H9 (cell line): ENCODE results near the gene CUEDC1. TPM values are rescaled to one million over a fixed set of nuclear protein-coding genes. Genes with fewer than 3 reads are reported as not detected.

Source experiments
- DNase-seq: peaks from one replicate; pipeline ENCODE4 v3.0.0-alpha.2; 2017
- H2AFZ ChIP-seq: one replicate; pipeline ENCODE4 v1.6.1; 2013; ENCODE audit warnings: mild to moderate bottlenecking, low read length, control low read depth, moderate library complexity
- H2AK5ac ChIP-seq: 2 replicates; pipeline ENCODE4 v1.6.1; 2013; ENCODE audit warnings: low read length, control low read depth, mixed read lengths; ENCODE audit not compliant: insufficient read length
- H2BK120ac ChIP-seq: one replicate; pipeline ENCODE4 v1.6.1; 2013; ENCODE audit warnings: low read depth, mild to moderate bottlenecking, low read length, control low read depth, inconsistent platforms; ENCODE audit not compliant: poor library complexity, severe bottlenecking
- H2BK12ac ChIP-seq: 2 replicates; pipeline ENCODE4 v1.6.1; 2013; ENCODE audit warnings: low read length, control low read depth, mixed read lengths, low read depth; ENCODE audit not compliant: insufficient read length
- H2BK15ac ChIP-seq: 2 replicates; pipeline ENCODE4 v1.6.1; 2013; ENCODE audit warnings: low read depth, low read length, control low read depth
- H2BK20ac ChIP-seq: one replicate; pipeline ENCODE4 v1.6.1; 2013; ENCODE audit warnings: low read depth, mild to moderate bottlenecking, low read length, control low read depth, inconsistent platforms; ENCODE audit not compliant: poor library complexity, severe bottlenecking
- H2BK5ac ChIP-seq: 2 replicates; pipeline ENCODE4 v1.6.1; 2013; ENCODE audit warnings: low read length, control low read depth, mixed read lengths; ENCODE audit not compliant: insufficient read length
- H3K14ac ChIP-seq: 2 replicates; pipeline ENCODE4 v1.6.1; 2013; ENCODE audit warnings: low read length, control low read depth; ENCODE audit not compliant: insufficient read depth
- H3K18ac ChIP-seq: 2 replicates; pipeline ENCODE4 v1.6.1; 2013; ENCODE audit warnings: low read depth, mild to moderate bottlenecking, mixed read lengths, low read length, control low read depth; ENCODE audit not compliant: insufficient read length
- H3K23ac ChIP-seq: 2 replicates; pipeline ENCODE4 v1.6.1; 2013; ENCODE audit warnings: low read length, control low read depth, mixed read lengths, low read depth; ENCODE audit not compliant: insufficient read length
- H3K23me2 ChIP-seq: 2 replicates; pipeline ENCODE4 v1.6.1; 2013; ENCODE audit warnings: low read depth, mild to moderate bottlenecking, mixed read lengths, low read length, control low read depth; ENCODE audit not compliant: insufficient read length, poor library complexity, severe bottlenecking
- H3K27ac ChIP-seq: 2 replicates; pipeline ENCODE4 v1.5.1; 2013; ENCODE audit warnings: low read length, control low read depth, mixed read lengths, low read depth; ENCODE audit not compliant: insufficient read length
- H3K27me3 ChIP-seq: 2 replicates; pipeline ENCODE4 v1.6.1; 2013; ENCODE audit warnings: low read length, control low read depth, inconsistent platforms; ENCODE audit not compliant: insufficient read depth
- H3K4ac ChIP-seq: 2 replicates; pipeline ENCODE4 v1.6.1; 2013; ENCODE audit warnings: low read depth, mild to moderate bottlenecking, control low read depth, inconsistent platforms, low read length, moderate library complexity
- H3K4me1 ChIP-seq: 2 replicates; pipeline ENCODE4 v1.6.1; 2013; ENCODE audit warnings: low read length, control low read depth, inconsistent platforms; ENCODE audit not compliant: insufficient read depth
- H3K4me2 ChIP-seq: 2 replicates; pipeline ENCODE4 v1.6.1; 2013; ENCODE audit warnings: low read length, control low read depth, mixed read lengths; ENCODE audit not compliant: insufficient read length, insufficient read depth
- H3K56ac ChIP-seq: 2 replicates; pipeline ENCODE4 v1.6.1; 2013; ENCODE audit warnings: low read depth, mild to moderate bottlenecking, mixed read lengths, low read length, control low read depth; ENCODE audit not compliant: insufficient read length
- H3K79me1 ChIP-seq: 2 replicates; pipeline ENCODE4 v1.6.1; 2013; ENCODE audit warnings: low read depth, mild to moderate bottlenecking, moderate library complexity, low read length, control low read depth, inconsistent platforms; ENCODE audit not compliant: insufficient read depth, poor library complexity, severe bottlenecking
- H3K79me2 ChIP-seq: 2 replicates; pipeline ENCODE4 v1.6.1; 2013; ENCODE audit warnings: low read length, control low read depth, inconsistent platforms; ENCODE audit not compliant: insufficient read depth
- H3K9ac ChIP-seq: 2 replicates; pipeline ENCODE4 v1.6.1; 2013; ENCODE audit warnings: low read length, control low read depth, mixed read lengths; ENCODE audit not compliant: insufficient read length; ENCODE audit errors: extremely low read depth
- H3K9me3 ChIP-seq: one replicate; pipeline ENCODE4 v1.6.1; 2013; ENCODE audit warnings: low read depth, low read length, inconsistent platforms; ENCODE audit not compliant: control insufficient read depth
- H3T11ph ChIP-seq: one replicate; pipeline ENCODE4 v1.6.1; 2013; ENCODE audit warnings: mild to moderate bottlenecking, low read length, control low read depth, inconsistent platforms
- H4K20me1 ChIP-seq: one replicate; pipeline ENCODE4 v1.6.1; 2013; ENCODE audit not compliant: control insufficient read depth, insufficient read length, insufficient read depth
- H4K5ac ChIP-seq: 2 replicates; pipeline ENCODE4 v1.6.1; 2013; ENCODE audit warnings: low read depth, mild to moderate bottlenecking, mixed read lengths, low read length, control low read depth; ENCODE audit not compliant: insufficient read length
- H4K8ac ChIP-seq: replicated peaks from 2 replicates; pipeline ENCODE4 v1.6.1; 2013; ENCODE audit warnings: low read length, control low read depth, mixed read lengths, low read depth; ENCODE audit not compliant: insufficient read length
- H4K91ac ChIP-seq: 2 replicates; pipeline ENCODE4 v1.6.1; 2013; ENCODE audit warnings: low read depth, mild to moderate bottlenecking, moderate library complexity, mixed read lengths, low read length, control low read depth; ENCODE audit not compliant: insufficient read length
- H3K27ac Mint-ChIP-seq, 3 experiments: 2 replicates in 2 of 3; 3 replicates in 1 of 3; pipeline ENCODE4 v1.8.0; 2020 to 2021; ENCODE audit warnings: mixed read lengths in 3 of 3, mild to moderate bottlenecking in 1 of 3, moderate library complexity in 1 of 3
- H3K27me3 Mint-ChIP-seq: 2 replicates; pipeline ENCODE4 v1.8.0; 2021; ENCODE audit warnings: low read depth, mild to moderate bottlenecking, moderate library complexity, mixed read lengths
- H3K36me3 Mint-ChIP-seq, 3 experiments: 2 replicates in 2 of 3; 3 replicates in 1 of 3; pipeline ENCODE4 v1.8.0; 2020 to 2021; ENCODE audit warnings: low read depth in 3 of 3, mixed read lengths in 3 of 3; ENCODE audit not compliant: insufficient read depth in 1 of 3
- H3K4me1 Mint-ChIP-seq, 2 experiments: 2 replicates each; pipeline ENCODE4 v1.8.0; 2020; ENCODE audit warnings: mixed read lengths in 2 of 2
- H3K4me3 Mint-ChIP-seq, 2 experiments: 2 replicates in 1 of 2; 3 replicates in 1 of 2; pipeline ENCODE4 v1.8.0; 2020 to 2021; ENCODE audit warnings: mild to moderate bottlenecking in 2 of 2, mixed read lengths in 2 of 2, moderate library complexity in 1 of 2
- H3K9me3 Mint-ChIP-seq, 2 experiments: 2 replicates in 1 of 2; 3 replicates in 1 of 2; pipeline ENCODE4 v1.8.0; 2020; ENCODE audit warnings: mild to moderate bottlenecking in 2 of 2, mixed read lengths in 2 of 2, moderate library complexity in 1 of 2
- CTCF ChIP-seq: fragments of 200-600 bp; sonication (generic); conservative IDR thresholded peaks from 3 replicates; pipeline ENCODE4 v1.8.0; 2021; ENCODE audit warnings: antibody characterized with exemption, mild to moderate bottlenecking
- WGBS: extraction: QIAGEN DNeasy Blood & Tissue Kit; methylation state at CpG from one replicate; pipeline ENCODE4 v1.1.7; 2013; ENCODE audit warnings: missing lambda C conversion rate, low lambda C conversion rate, mixed read lengths; ENCODE audit not compliant: insufficient read length; ENCODE audit errors: extremely low coverage; 5-methylcytosine and 5-hydroxymethylcytosine counted together
- total RNA-seq: library from RNA; stranded (reverse); gene quantifications from 2 replicates; pipeline ENCODE4 v1.2.1, GENCODE V29; 2021

The CUEDC1 gene
- total RNA-seq, 1 experiment from 2014 or later: 7.3 TPM

GRCh38 chr17:57842280-57842679 lies 112.9 kb downstream of the CUEDC1 start:
- no peak overlapping the region for H3K4me2 ChIP-seq
- H3K23ac ChIP-seq: no peak overlapping the region
- no peaks in the 10 kb centered on the region for H3K27me3 Mint-ChIP-seq
- no peaks in the 10 kb centered on the region for H3K79me2 ChIP-seq
- H2BK5ac ChIP-seq: no peak overlapping the region
- no peak overlapping the region for H2BK15ac ChIP-seq
- no peak overlapping the region for H4K91ac ChIP-seq
- no peak overlapping the region for H3K18ac ChIP-seq
- no peaks in the 10 kb centered on the region for H4K20me1 ChIP-seq
- H2AK5ac ChIP-seq: no peak overlapping the region
- no peak overlapping the region for H2AFZ ChIP-seq
- H4K5ac ChIP-seq: no peak overlapping the region
- no peak overlapping the region for H4K8ac ChIP-seq
- H2BK12ac ChIP-seq: no peak overlapping the region
- no peak overlapping the region for H3K56ac ChIP-seq
- H3K27ac Mint-ChIP-seq: no peak overlapping the region; a peak in 1 of 7 replicates
- no peak overlapping the region for H3K27ac ChIP-seq
- DNase-seq: no peak
- peaks cover 16 to 48% (median 37%) of the 10 kb centered on the region in 3 experiments; a peak in 6 of 7 replicates for H3K36me3 Mint-ChIP-seq
- H3K14ac ChIP-seq: no peak overlapping the region
- no peak for TF ChIP-seq CTCF
- H3K4me1 ChIP-seq: no peaks in the 10 kb centered on the region
- no peaks in the 10 kb centered on the region for H3K79me1 ChIP-seq
- H3K9ac ChIP-seq: no peak overlapping the region
- no peak overlapping the region for H3K4ac ChIP-seq
- H2BK120ac ChIP-seq: no peak overlapping the region
- no peaks in the 10 kb centered on the region for H3K4me1 Mint-ChIP-seq
- no peak overlapping the region for H2BK20ac ChIP-seq
- no peak overlapping the region for H3K4me3 Mint-ChIP-seq
- H3K23me2 ChIP-seq: no peaks in the 10 kb centered on the region
- no peaks in the 10 kb centered on the region for H3K27me3 ChIP-seq
- WGBS: no CpG with 5 or more reads among the region's 1 CpG
- H3T11ph ChIP-seq: no peak overlapping the region
- H3K9me3 ChIP-seq: no peaks in the 10 kb centered on the region
- H3K9me3 Mint-ChIP-seq: no peaks in the 10 kb centered on the region
